ENCODE data around the gene NCOR2. TPM values are rescaled to one million over a fixed set of nuclear protein-coding genes. Genes with fewer than 3 reads are reported as not detected.
A peak's percentile ranks its signal among the peaks of the same experiment; 100 is the strongest.

NCOR2 gene
- total RNA-seq, 1 donor from 2014 or later = 43.8 TPM

GRCh38 chr12:124599074-124599999 is 31.9 kb upstream of the NCOR2 start:
- TF ChIP-seq CTCF (conservative IDR thresholded peaks at IDR 0.05; ENCODE audit: low read depth, low read length) = peak; percentile 58
- DNase-seq (ENCODE audit: low read depth) = peak; percentile 93
- H3K4me3 ChIP-seq (ENCODE audit: low read depth, low read length) = no peak overlapping the region

- no peak for TF ChIP-seq CTCF (conservative IDR thresholded peaks at IDR 0.05; ENCODE audit: low read depth, low read length)
- no peak overlapping the region for H3K4me3 ChIP-seq (ENCODE audit: low read depth, low read length)
- DNase-seq (ENCODE audit: low read depth) = no peak
These were observed 29.6 kb upstream of the NCOR2 start for GRCh38 chr12:124597041-124597440.

- no peak for DNase-seq (ENCODE audit: low read depth)
- no peak for TF ChIP-seq CTCF (conservative IDR thresholded peaks at IDR 0.05; ENCODE audit: low read depth, low read length)
- no peak overlapping the region for H3K4me3 ChIP-seq (ENCODE audit: low read depth, low read length)
These were observed 28.0 kb upstream of the NCOR2 start for GRCh38 chr12:124595444-124595843.

GRCh38 chr12:124594851-124595250 is 27.4 kb upstream of the NCOR2 start:
- no peak for TF ChIP-seq CTCF (conservative IDR thresholded peaks at IDR 0.05; ENCODE audit: low read depth, low read length)
- H3K4me3 ChIP-seq (ENCODE audit: low read depth, low read length) = no peak overlapping the region
- no peak for DNase-seq (ENCODE audit: low read depth)

- no peak overlapping the region for H3K4me3 ChIP-seq (ENCODE audit: low read depth, low read length)
- DNase-seq (ENCODE audit: low read depth) = no peak
- no peak for TF ChIP-seq CTCF (conservative IDR thresholded peaks at IDR 0.05; ENCODE audit: low read depth, low read length)
These were observed 26.5 kb upstream of the NCOR2 start for GRCh38 chr12:124593851-124594401.

GRCh38 chr12:124593176-124593575 is 25.8 kb upstream of the NCOR2 start:
- TF ChIP-seq CTCF (conservative IDR thresholded peaks at IDR 0.05; ENCODE audit: low read depth, low read length) = no peak
- DNase-seq (ENCODE audit: low read depth) = no peak
- H3K4me3 ChIP-seq (ENCODE audit: low read depth, low read length) = no peak overlapping the region
